Measurements from ENCODE around the gene SHANK1. TPM values are rescaled to one million over a fixed set of nuclear protein-coding genes. Genes with fewer than 3 reads are reported as not detected.
A peak's percentile ranks its signal among the peaks of the same experiment; 100 is the strongest.

SHANK1 gene
- total and polyA plus RNA-seq, 2 experiments from 2014 or later = 0.58 to 2.7 TPM

DNA sequence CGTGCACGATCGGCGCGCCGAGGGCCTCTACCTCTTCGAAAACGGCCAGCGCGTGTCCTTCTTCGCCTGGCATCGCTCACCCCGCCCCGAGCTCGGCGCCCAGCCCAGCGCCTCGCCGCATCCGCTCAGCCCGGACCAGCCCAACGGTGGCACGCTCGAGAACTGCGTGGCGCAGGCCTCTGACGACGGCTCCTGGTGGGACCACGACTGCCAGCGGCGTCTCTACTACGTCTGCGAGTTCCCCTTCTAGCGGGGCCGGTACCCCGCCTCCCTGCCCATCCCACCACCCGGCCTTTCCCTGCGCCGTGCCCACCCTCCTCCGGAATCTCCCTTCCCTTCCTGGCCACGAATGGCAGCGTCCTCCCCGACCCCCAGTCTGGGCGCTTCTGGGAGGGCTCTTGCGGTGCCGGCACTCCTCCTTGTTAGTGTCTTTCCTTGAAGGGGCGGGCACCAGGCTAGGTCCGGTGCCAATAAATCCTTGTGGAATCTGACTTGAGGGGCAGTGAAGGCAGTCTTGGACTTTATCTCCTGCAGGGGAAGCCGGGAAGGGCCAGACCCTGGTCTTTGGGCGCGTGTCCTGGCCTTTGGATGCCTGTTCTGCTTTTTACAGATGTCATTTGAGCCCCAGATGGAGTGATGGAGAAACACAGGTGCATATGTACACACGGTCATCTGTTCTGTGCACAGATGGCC, 5.8 kb upstream of the SHANK1 start:
- Histone ChIP-seq H3K4me3 (peak overlapping the region; percentile 81), H3K79me2 (ENCODE audit: insufficient read depth) (peaks cover 23% of the 10 kb centered on the region), H4K20me1 (ENCODE audit: insufficient read depth) (no peaks in the 10 kb centered on the region), H3K9me3 (ENCODE audit: low read depth) (no peaks in the 10 kb centered on the region), H3K27ac (peak overlapping the region; percentile 47), H3K4me1 (ENCODE audit: insufficient read depth) (peaks cover 17% of the 10 kb centered on the region; the same call in 1 of the 2 replicates), H2AFZ (peak overlapping the region; percentile 86), H3K9ac (peak overlapping the region; percentile 88), H3K27me3 (replicated peaks; ENCODE audit: insufficient read depth) (no peaks in the 10 kb centered on the region), H3K4me2 (ENCODE audit: unreplicated experiment) (peak overlapping the region; percentile 98), H3K9me2 (ENCODE audit: insufficient read depth) (no peaks in the 10 kb centered on the region), H3F3A (ENCODE audit: insufficient read depth) (peaks cover 6% of the 10 kb centered on the region; the same call in 1 of the 2 replicates), H3K36me3 (ENCODE audit: low read depth) (no peaks in the 10 kb centered on the region)
- WGBS, 2 experiments (ENCODE audit: low coverage in 1 of 2, low lambda C conversion rate in 2 of 2, missing lambda C conversion rate in 2 of 2) = 3% methylated on average over 24 to 47 of the region's 52 CpGs
- TF ChIP-seq EZH2phosphoT487 (IDR thresholded peaks at IDR 0.05; ENCODE audit: insufficient read depth, low read depth) (no peak), EZH2 (IDR thresholded peaks at IDR 0.05; ENCODE audit: insufficient read depth, poor library complexity, severe bottlenecking) (no peak)
- DNase-seq = no peak
- in situ Hi-C loops (cut with MboI) = no loop called here

GRCh38 chr19:50724522-50725217, 5.1 kb upstream of the SHANK1 start:
- WGBS, 2 experiments (ENCODE audit: low coverage in 1 of 2, low lambda C conversion rate in 2 of 2, missing lambda C conversion rate in 2 of 2) = 1% methylated on average over 41 to 65 of the region's 65 CpGs
- DNase-seq = peak; percentile 100
- Histone ChIP-seq H3K4me1 (ENCODE audit: insufficient read depth) (peaks cover 17% of the 10 kb centered on the region; the same call in 1 of the 2 replicates), H3K79me2 (ENCODE audit: insufficient read depth) (peaks cover 23% of the 10 kb centered on the region), H3F3A (ENCODE audit: insufficient read depth) (peaks cover 6% of the 10 kb centered on the region; the same call in 1 of the 2 replicates), H3K4me3 (peak overlapping the region; percentile 81), H4K20me1 (ENCODE audit: insufficient read depth) (no peaks in the 10 kb centered on the region), H3K4me2 (ENCODE audit: unreplicated experiment) (peak overlapping the region; percentile 99), H3K9ac (peak overlapping the region; percentile 88), H3K36me3 (ENCODE audit: low read depth) (no peaks in the 10 kb centered on the region), H3K9me3 (ENCODE audit: low read depth) (no peaks in the 10 kb centered on the region), H3K9me2 (ENCODE audit: insufficient read depth) (no peaks in the 10 kb centered on the region), H2AFZ (peak overlapping the region; percentile 87), H3K27me3 (replicated peaks; ENCODE audit: insufficient read depth) (no peaks in the 10 kb centered on the region), H3K27ac (peak overlapping the region; percentile 78)
- no peak for TF ChIP-seq EZH2phosphoT487 (IDR thresholded peaks at IDR 0.05; ENCODE audit: insufficient read depth, low read depth)
- TF ChIP-seq EZH2 (IDR thresholded peaks at IDR 0.05; ENCODE audit: insufficient read depth, poor library complexity, severe bottlenecking) = no peak
- in situ Hi-C loops (cut with MboI) = no loop called here

DNA sequence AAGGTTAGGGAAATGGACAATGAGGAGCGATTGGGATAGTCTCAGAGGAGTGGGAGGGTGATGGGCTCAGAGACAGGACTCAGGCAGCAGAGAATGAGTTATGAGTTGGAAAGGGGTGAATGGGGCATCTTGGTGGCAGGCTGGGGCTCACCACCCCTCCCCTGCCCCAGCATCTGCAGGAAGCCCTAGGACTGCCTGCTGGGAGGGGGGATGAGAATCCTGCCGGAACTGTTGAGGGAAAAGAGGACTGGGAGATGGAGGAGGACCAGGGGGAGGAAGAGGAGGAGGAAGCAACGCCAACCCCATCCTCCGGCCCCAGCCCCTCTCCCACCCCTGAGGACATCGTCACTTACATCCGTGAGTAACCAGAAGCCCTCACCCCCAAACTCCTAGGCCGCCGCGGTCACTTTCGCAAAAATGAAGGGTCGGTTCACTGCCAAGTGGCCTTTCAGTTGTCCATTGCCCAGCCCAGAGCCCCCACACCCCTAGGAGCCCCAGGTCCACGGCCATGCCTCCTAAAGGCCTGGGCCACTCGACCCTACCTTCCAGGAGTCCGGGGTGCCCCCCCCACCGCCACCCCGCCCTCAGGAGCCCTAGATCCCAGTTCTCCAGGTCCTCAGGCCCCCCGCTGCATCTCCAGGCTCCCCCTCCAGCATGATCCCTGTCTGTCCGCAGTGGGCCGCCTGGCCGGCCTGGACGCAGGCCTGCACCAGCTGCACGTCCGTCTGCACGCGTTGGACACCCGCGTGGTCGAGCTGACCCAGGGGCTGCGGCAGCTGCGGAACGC, 4.3 kb upstream of the SHANK1 start:
- Histone ChIP-seq H3K79me2 (ENCODE audit: insufficient read depth) (peaks cover 23% of the 10 kb centered on the region), H3K36me3 (ENCODE audit: low read depth) (no peaks in the 10 kb centered on the region), H3K4me3 (peak overlapping the region; percentile 81), H3F3A (ENCODE audit: insufficient read depth) (peaks cover 6% of the 10 kb centered on the region; the same call in 1 of the 2 replicates), H3K4me2 (ENCODE audit: unreplicated experiment) (peak overlapping the region; percentile 99), H3K9ac (peak overlapping the region; percentile 87), H3K9me2 (ENCODE audit: insufficient read depth) (no peaks in the 10 kb centered on the region), H3K4me1 (ENCODE audit: insufficient read depth) (peaks cover 17% of the 10 kb centered on the region; the same call in 1 of the 2 replicates), H3K27me3 (replicated peaks; ENCODE audit: insufficient read depth) (no peaks in the 10 kb centered on the region), H2AFZ (peak overlapping the region; percentile 87), H3K27ac (peak overlapping the region; percentile 78), H4K20me1 (ENCODE audit: insufficient read depth) (no peaks in the 10 kb centered on the region), H3K9me3 (ENCODE audit: low read depth) (no peaks in the 10 kb centered on the region)
- in situ Hi-C loops (cut with MboI) = no loop called here
- peak; percentile 38 for DNase-seq
- TF ChIP-seq EZH2phosphoT487 (IDR thresholded peaks at IDR 0.05; ENCODE audit: insufficient read depth, low read depth) (no peak), EZH2 (IDR thresholded peaks at IDR 0.05; ENCODE audit: insufficient read depth, poor library complexity, severe bottlenecking) (no peak)
- 1% methylated on average over 19 to 31 of the region's 31 CpGs for WGBS, 2 experiments (ENCODE audit: low coverage in 1 of 2, low lambda C conversion rate in 2 of 2, missing lambda C conversion rate in 2 of 2)

DNA sequence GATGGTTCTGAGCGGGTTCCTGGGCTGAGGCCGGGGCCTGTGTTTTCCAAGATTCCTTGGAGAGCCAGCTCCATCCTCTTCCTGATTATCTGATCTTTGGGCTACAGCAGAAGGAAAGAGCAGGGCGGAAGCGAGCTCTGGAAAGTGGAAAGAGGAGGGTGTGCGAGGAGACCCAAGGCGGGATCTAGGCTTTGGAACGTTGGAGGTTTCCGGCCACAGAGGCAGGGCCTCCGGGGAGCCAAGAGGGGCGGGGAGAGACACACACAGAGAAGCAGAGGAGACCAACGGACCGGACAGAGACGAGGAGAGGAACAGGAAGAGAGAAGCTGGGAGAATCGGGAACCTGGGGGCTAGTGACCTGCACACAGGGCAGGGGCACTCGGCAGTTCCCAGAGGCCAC, 3.5 kb upstream of the SHANK1 start, which contains the start of gene CLEC11A:
TSS of gene CLEC11A (plus strand) at position 296 of the 400 bp plus-strand sequence. CDS start 162 bp downstream, outside the sequence.
- Histone ChIP-seq H3K27me3 (replicated peaks; ENCODE audit: insufficient read depth) (no peaks in the 10 kb centered on the region), H3K4me2 (ENCODE audit: unreplicated experiment) (peak within 1 kb of the TSS; percentile 99), H2AFZ (peak within 1 kb of the TSS; percentile 87), H3K36me3 (ENCODE audit: low read depth) (no peaks in the 10 kb centered on the region), H3K79me2 (ENCODE audit: insufficient read depth) (peaks cover 23% of the 10 kb centered on the region), H3K9ac (peak within 1 kb of the TSS; percentile 87), H3K9me2 (ENCODE audit: insufficient read depth) (no peaks in the 10 kb centered on the region), H4K20me1 (ENCODE audit: insufficient read depth) (no peaks in the 10 kb centered on the region), H3K4me3 (peak within 1 kb of the TSS; percentile 81), H3K4me1 (ENCODE audit: insufficient read depth) (peaks cover 17% of the 10 kb centered on the region; the same call in 1 of the 2 replicates), H3K27ac (peak within 1 kb of the TSS; percentile 78), H3F3A (ENCODE audit: insufficient read depth) (peaks cover 6% of the 10 kb centered on the region; the same call in 1 of the 2 replicates), H3K9me3 (ENCODE audit: low read depth) (no peaks in the 10 kb centered on the region)
- TF ChIP-seq EZH2phosphoT487 (IDR thresholded peaks at IDR 0.05; ENCODE audit: insufficient read depth, low read depth) (no peak), EZH2 (IDR thresholded peaks at IDR 0.05; ENCODE audit: insufficient read depth, poor library complexity, severe bottlenecking) (no peak)
- WGBS, 2 experiments (ENCODE audit: low coverage in 1 of 2, low lambda C conversion rate in 2 of 2, missing lambda C conversion rate in 2 of 2) = 0 to 1% methylated on average over 13 to 15 of the region's 15 CpGs
- in situ Hi-C loops (cut with MboI) = no loop called here
- DNase-seq = peak; percentile 92
